Endothelial cell of umbilical vein (primary cell): ENCODE results near the gene PTGER3. TPM values are rescaled to one million over a fixed set of nuclear protein-coding genes. Genes with fewer than 3 reads are reported as not detected.

Source experiments
- BruUV-seq: library from RNA; stranded (reverse); fragments of 400-500 nt; replicated peaks from 2 replicates; lab custom pipeline; 2021; lab: Mats Ljungman, UMichigan
- CTCF ChIA-PET: fragments of 300-600, 350-600 bp; sonication (Branson Sonifier 250); formaldehyde crosslinking; loops from one replicate; lab custom pipeline; 2021; ENCODE audit warnings: antibody characterized with exemption, inconsistent platforms; lab: Charles Lee
- POLR2A ChIA-PET: fragments of 300-600, 350-600 bp; sonication (Branson Sonifier 250); formaldehyde crosslinking; loops from one replicate; lab custom pipeline; 2021; ENCODE audit warnings: antibody characterized with exemption, inconsistent platforms; lab: Charles Lee
- DNase-seq: peaks from one replicate; pipeline ENCODE4 v3.0.0-alpha.2; 2011; ENCODE audit warnings: low read depth, low spot score
- FAIRE-seq: peaks from 2 replicates; lab custom pipeline; 2011; peaks lifted over from hg19 to GRCh38; lab: Jason Lieb, UNC
- H2AFZ ChIP-seq: 2 replicates; pipeline ENCODE4 v1.6.0; 2012; ENCODE audit warnings: low read depth, low read length, control low read depth, inconsistent platforms
- H3K27ac ChIP-seq: 2 replicates; pipeline ENCODE4 v1.5.1; 2011; ENCODE audit warnings: low read depth, mild to moderate bottlenecking, control low read depth, low read length, moderate library complexity; ENCODE audit not compliant: insufficient read depth
- H3K27me3 ChIP-seq, 2 experiments: 2 replicates each; pipeline versions ENCODE4 v1.6.0 to v1.6.1; 2011; ENCODE audit warnings: low read length in 2 of 2, mixed read lengths in 1 of 2; ENCODE audit not compliant: control insufficient read depth in 2 of 2, insufficient read depth in 2 of 2
- H3K36me3 ChIP-seq, 2 experiments: 2 replicates in 1 of 2; 3 replicates in 1 of 2; pipeline ENCODE4 v1.5.1; 2011; ENCODE audit warnings: low read length in 2 of 2, mild to moderate bottlenecking in 1 of 2, moderate library complexity in 1 of 2; ENCODE audit not compliant: control insufficient read depth in 2 of 2, insufficient read depth in 2 of 2; ENCODE audit errors: extremely low read depth in 1 of 2
- H3K4me1 ChIP-seq: 3 replicates; pipeline ENCODE4 v1.5.1; 2011; ENCODE audit warnings: mild to moderate bottlenecking, low read length; ENCODE audit not compliant: control insufficient read depth, insufficient read depth; ENCODE audit errors: extremely low read depth
- H3K4me2 ChIP-seq: 2 replicates; pipeline ENCODE4 v1.6.1; 2011; ENCODE audit warnings: low read length, control low read depth, mixed read lengths; ENCODE audit not compliant: insufficient read depth
- H3K4me3 ChIP-seq, 3 experiments: fragments of 200-600 bp in 1 of 3; sonication (generic), shearing (Covaris generic) in 1 of 3; replicated peaks in 1 of 3; 2 replicates each; pipeline ENCODE4 v1.5.1; 2011 to 2016; ENCODE audit warnings: control low read depth in 3 of 3, low read length in 3 of 3, mild to moderate bottlenecking in 2 of 3, inconsistent platforms in 1 of 3, low read depth in 1 of 3, moderate library complexity in 1 of 3; ENCODE audit not compliant: insufficient read depth in 1 of 3
- H3K79me2 ChIP-seq: 2 replicates; pipeline ENCODE4 v1.6.0; 2012; ENCODE audit warnings: low read length, inconsistent platforms; ENCODE audit not compliant: control insufficient read depth, insufficient read depth
- H3K9ac ChIP-seq: replicated peaks from 2 replicates; pipeline ENCODE3; 2011; ENCODE audit warnings: low read length, control low read depth; ENCODE audit not compliant: insufficient read depth; ENCODE audit errors: extremely low read depth
- H3K9me1 ChIP-seq: replicated peaks from 3 replicates; pipeline ENCODE4 v1.6.0; 2011; ENCODE audit warnings: mild to moderate bottlenecking, low read length; ENCODE audit not compliant: control insufficient read depth, insufficient read depth; ENCODE audit errors: extremely low read depth
- H3K9me3 ChIP-seq: replicated peaks from 2 replicates; pipeline ENCODE4 v1.5.1; 2012; ENCODE audit warnings: low read length, inconsistent platforms; ENCODE audit not compliant: control insufficient read depth, insufficient read depth
- H4K20me1 ChIP-seq: replicated peaks from 2 replicates; pipeline ENCODE3; 2011; ENCODE audit warnings: mild to moderate bottlenecking, low read length; ENCODE audit not compliant: control insufficient read depth, insufficient read depth; ENCODE audit errors: extremely low read depth
- EZH2 ChIP-seq: IDR thresholded peaks from 2 replicates; pipeline ENCODE4 v1.6.1; 2012; ENCODE audit warnings: borderline replicate concordance, low read depth, mild to moderate bottlenecking, moderate library complexity, low read length, inconsistent platforms; ENCODE audit not compliant: severe bottlenecking
- FOS ChIP-seq: IDR thresholded peaks from 2 replicates; pipeline ENCODE4 v1.6.1; 2011; ENCODE audit warnings: mild to moderate bottlenecking, low read length, moderate library complexity, borderline replicate concordance; ENCODE audit not compliant: insufficient read depth
- GATA2 ChIP-seq: IDR thresholded peaks from 2 replicates; pipeline ENCODE4 v1.7.0; 2011; ENCODE audit warnings: low read depth, mild to moderate bottlenecking, moderate library complexity, mixed read lengths, low read length; ENCODE audit not compliant: insufficient read length, insufficient read depth
- JUN ChIP-seq: IDR thresholded peaks from 2 replicates; pipeline ENCODE4 v1.6.1; 2011; ENCODE audit warnings: borderline replicate concordance, low read depth; ENCODE audit not compliant: insufficient read length, insufficient read depth
- MYC ChIP-seq: IDR thresholded peaks from one replicate; pipeline ENCODE4 v1.6.1; 2011; ENCODE audit warnings: mild to moderate bottlenecking, low read depth, low read length
- POLR2A ChIP-seq: IDR thresholded peaks from 2 replicates; pipeline ENCODE4 v1.6.1; 2012; ENCODE audit warnings: low read depth, mild to moderate bottlenecking, control low read depth, low read length
- POLR2AphosphoS5 ChIP-seq: IDR thresholded peaks from 2 replicates; pipeline ENCODE4 v1.6.1; 2012; ENCODE audit warnings: low read depth, mild to moderate bottlenecking, control low read depth, low read length, moderate library complexity; ENCODE audit not compliant: insufficient read depth
- dilution Hi-C: fragments of 300-500 bp; cut with MboI; formaldehyde crosslinking; loops from one replicate; pipeline ENCODE4 v1.15.0; 2019; ENCODE audit warnings: low sequenced_read_pairs; ENCODE audit not compliant: extremely low pct_ligation_motif_present
- intact Hi-C: fragments of 100-400 bp; cut with micrococcal nuclease; formaldehyde crosslinking; loops from one replicate; pipeline ENCODE4 v1.10.0; 2022
- polyA plus RNA-seq, 4 experiments: library from polyadenylated mRNA; depleted of rRNA in 3 of 4; stranded (reverse) in 3 of 4; unstranded in 1 of 4; fragments of >200 nt; gene quantifications; 2 replicates each; pipeline versions ENCODE4 v1.2.1 to v1.2.3, GENCODE V29; 2011 to 2012; ENCODE audit warnings: missing spikeins in 1 of 4
- total RNA-seq: library from RNA; stranded (reverse); gene quantifications from 2 replicates; pipeline ENCODE4 v1.2.3, GENCODE V29; 2021
- TF ChIP-seq, protein P1 (sequence below): IDR thresholded peaks from 2 replicates; pipeline ENCODE4 v1.6.1; 2011; ENCODE audit not compliant: insufficient read depth, insufficient read length
- TF ChIP-seq, protein P2 (sequence below), 2 donors: IDR thresholded peaks; 1 replicate in 1 of 2; 2 replicates in 1 of 2; pipeline ENCODE4 v1.5.1; 2011; ENCODE audit warnings: low read length in 2 of 2, mild to moderate bottlenecking in 2 of 2, moderate library complexity in 2 of 2, control low read depth in 1 of 2, inconsistent platforms in 1 of 2, low read depth in 1 of 2; ENCODE audit not compliant: insufficient read depth in 1 of 2; ENCODE audit errors: extremely low read depth in 1 of 2

The PTGER3 gene
- total and polyA plus RNA-seq, 2 donors (not counting 3 experiments of a cell fraction or from before 2014, with no cell fraction given), result 0.01 TPM; not detected in 1

DNA sequence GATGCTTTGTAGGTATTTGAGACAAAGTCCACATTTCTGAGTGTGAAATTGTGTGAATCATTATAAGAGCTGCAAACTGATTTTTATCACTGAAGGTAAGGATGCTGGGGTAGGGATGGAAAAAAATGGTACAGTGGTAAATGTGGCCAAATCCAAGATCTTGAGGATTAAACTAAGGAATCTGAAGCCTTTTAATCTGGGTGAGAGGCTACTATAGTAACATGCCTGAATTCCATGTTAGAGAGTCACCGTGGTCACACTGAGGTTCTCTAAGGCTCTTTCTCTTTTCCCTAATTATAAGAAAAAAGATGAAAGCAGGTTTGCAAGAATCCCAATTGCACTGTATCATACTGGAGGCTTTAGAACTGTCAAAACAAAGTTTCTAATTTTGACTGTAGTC is 17.6 kb downstream of the PTGER3 start:
- ChIA-PET POLR2A (no interaction called here), CTCF (no interaction called here)
- Histone ChIP-seq H3K27me3 (peaks cover 0 to 3% of the 10 kb centered on the region in 2 experiments), H3K4me1 (no peaks in the 10 kb centered on the region), H3K9ac (no peak overlapping the region), H3K27ac (no peak overlapping the region), H3K36me3 (no peaks in the 10 kb centered on the region), H4K20me1 (no peaks in the 10 kb centered on the region), H3K79me2 (no peaks in the 10 kb centered on the region), H3K9me3 (no peaks in the 10 kb centered on the region), H3K9me1 (no peaks in the 10 kb centered on the region), H2AFZ (no peak overlapping the region), H3K4me3 (no peak overlapping the region), H3K4me2 (no peak overlapping the region)
- DNase-seq (no peak), FAIRE-seq (no peak)
- intact Hi-C loops, result no loop called here
- no TSS peak for BruUV-seq
- TF ChIP-seq MYC (no peak), POLR2A (no peak), JUN (no peak), GATA2 (no peak)
- TF ChIP-seq, protein P1, sequence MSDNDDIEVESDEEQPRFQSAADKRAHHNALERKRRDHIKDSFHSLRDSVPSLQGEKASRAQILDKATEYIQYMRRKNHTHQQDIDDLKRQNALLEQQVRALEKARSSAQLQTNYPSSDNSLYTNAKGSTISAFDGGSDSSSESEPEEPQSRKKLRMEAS, result no peak
- dilution Hi-C loops, result no loop called here

DNA sequence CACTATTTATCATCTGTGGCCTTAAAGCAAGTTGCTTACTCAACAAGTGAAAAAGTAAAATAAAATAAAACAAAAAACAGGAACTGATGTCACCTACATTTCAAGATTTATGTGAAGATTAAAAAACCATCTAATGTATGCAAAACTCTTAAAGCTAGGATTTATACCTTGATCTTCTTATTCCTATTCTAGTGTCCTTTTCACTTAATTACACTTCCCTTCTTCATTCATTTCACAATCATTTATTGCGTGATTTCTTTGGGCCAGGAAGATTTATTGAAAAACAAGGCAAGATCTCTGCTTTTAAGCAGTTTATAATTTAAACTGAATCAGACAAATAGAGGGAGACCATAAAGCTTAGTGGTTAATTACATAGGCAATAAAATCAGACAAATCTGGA is 18.6 kb downstream of the PTGER3 start:
- POLR2A ChIA-PET, result no interaction called here
- CTCF ChIA-PET, result no interaction called here
- dilution Hi-C loops (no loop called here), intact Hi-C loops (no loop called here)
- TF ChIP-seq POLR2A (no peak), JUN (no peak), GATA2 (no peak), FOS (no peak), MYC (no peak), EZH2 (no peak), POLR2AphosphoS5 (no peak)
- TF ChIP-seq, protein P2, sequence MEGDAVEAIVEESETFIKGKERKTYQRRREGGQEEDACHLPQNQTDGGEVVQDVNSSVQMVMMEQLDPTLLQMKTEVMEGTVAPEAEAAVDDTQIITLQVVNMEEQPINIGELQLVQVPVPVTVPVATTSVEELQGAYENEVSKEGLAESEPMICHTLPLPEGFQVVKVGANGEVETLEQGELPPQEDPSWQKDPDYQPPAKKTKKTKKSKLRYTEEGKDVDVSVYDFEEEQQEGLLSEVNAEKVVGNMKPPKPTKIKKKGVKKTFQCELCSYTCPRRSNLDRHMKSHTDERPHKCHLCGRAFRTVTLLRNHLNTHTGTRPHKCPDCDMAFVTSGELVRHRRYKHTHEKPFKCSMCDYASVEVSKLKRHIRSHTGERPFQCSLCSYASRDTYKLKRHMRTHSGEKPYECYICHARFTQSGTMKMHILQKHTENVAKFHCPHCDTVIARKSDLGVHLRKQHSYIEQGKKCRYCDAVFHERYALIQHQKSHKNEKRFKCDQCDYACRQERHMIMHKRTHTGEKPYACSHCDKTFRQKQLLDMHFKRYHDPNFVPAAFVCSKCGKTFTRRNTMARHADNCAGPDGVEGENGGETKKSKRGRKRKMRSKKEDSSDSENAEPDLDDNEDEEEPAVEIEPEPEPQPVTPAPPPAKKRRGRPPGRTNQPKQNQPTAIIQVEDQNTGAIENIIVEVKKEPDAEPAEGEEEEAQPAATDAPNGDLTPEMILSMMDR (IDR thresholded peaks at IDR 0.05; ENCODE audit: extremely low read depth in 1 of 2, insufficient read depth in 1 of 2, low read depth in 1 of 2, low read length in 2 of 2), result no peak
- TF ChIP-seq, protein P1, result no peak
- no peaks in the 10 kb centered on the region for H3K36me3 ChIP-seq
- DNase-seq, result no peak
- no TSS peak for BruUV-seq
- peaks cover 0 to 3% of the 10 kb centered on the region in 2 experiments for H3K27me3 ChIP-seq
- no peak overlapping the region for H3K27ac ChIP-seq
- no peak for FAIRE-seq
- no peaks in the 10 kb centered on the region for H3K79me2 ChIP-seq
- H2AFZ ChIP-seq, result no peak overlapping the region
- no peak overlapping the region for H3K9ac ChIP-seq
- no peak overlapping the region for H3K4me3 ChIP-seq
- H4K20me1 ChIP-seq, result no peaks in the 10 kb centered on the region
- no peak overlapping the region for H3K4me2 ChIP-seq
- H3K9me1 ChIP-seq, result no peaks in the 10 kb centered on the region
- H3K4me1 ChIP-seq, result no peaks in the 10 kb centered on the region
- H3K9me3 ChIP-seq, result no peaks in the 10 kb centered on the region
